Thymus (tissue), 11 donors: ENCODE measurements around the gene MIPOL1. TPM values are rescaled to one million over a fixed set of nuclear protein-coding genes. Genes with fewer than 3 reads are reported as not detected.
"Not testable (repeated sequence)": the region's sequence is repeated elsewhere in the genome, so short reads cannot be mapped to it uniquely, and the experiment has no call there.

Source experiments
- DNase-seq, 9 donors: peaks; one replicate each; pipeline ENCODE4 v3.0.0-alpha.2; 2013; ENCODE audit warnings: low spot score in 9 of 9, low read depth in 6 of 9, missing footprints in 1 of 9
- H3K27ac ChIP-seq, 2 donors: one replicate each; pipeline ENCODE4 v1.5.1; 2013; ENCODE audit warnings: control low read depth in 1 of 2, low read depth in 1 of 2, low read length in 1 of 2, mild to moderate bottlenecking in 1 of 2, moderate library complexity in 1 of 2
- H3K27me3 ChIP-seq, 2 donors: one replicate each; pipeline ENCODE4 v1.5.1; 2013; ENCODE audit warnings: low read length in 1 of 2; ENCODE audit not compliant: control insufficient read depth in 2 of 2, insufficient read depth in 1 of 2
- H3K36me3 ChIP-seq, 2 donors: one replicate each; pipeline ENCODE4 v1.5.1; 2013; ENCODE audit warnings: low read length in 1 of 2, mild to moderate bottlenecking in 1 of 2, moderate library complexity in 1 of 2; ENCODE audit not compliant: control insufficient read depth in 2 of 2, insufficient read depth in 2 of 2
- H3K4me1 ChIP-seq, 2 donors: one replicate each; pipeline ENCODE4 v1.5.1; 2013; ENCODE audit warnings: low read length in 2 of 2; ENCODE audit not compliant: control insufficient read depth in 2 of 2, insufficient read depth in 2 of 2
- H3K4me3 ChIP-seq, 2 donors: one replicate each; pipeline ENCODE4 v1.5.1; 2013; ENCODE audit warnings: low read length in 2 of 2, control low read depth in 1 of 2, mild to moderate bottlenecking in 1 of 2
- H3K9me3 ChIP-seq, 2 donors: one replicate each; pipeline ENCODE4 v1.5.1; 2013; ENCODE audit warnings: low read length in 1 of 2, mild to moderate bottlenecking in 1 of 2; ENCODE audit not compliant: control insufficient read depth in 2 of 2, insufficient read depth in 1 of 2
- WGBS: extraction: QIAGEN DNeasy Blood & Tissue Kit; methylation state at CpG from one replicate; pipeline ENCODE4 v1.1.7; 2013; 5-methylcytosine and 5-hydroxymethylcytosine counted together
- polyA plus RNA-seq: library from polyadenylated mRNA; stranded (reverse); fragments of 200-250 nt; gene quantifications from one replicate; pipeline ENCODE4 v1.2.3, GENCODE V29; 2013
- total RNA-seq: library from RNA; stranded (reverse); fragments of 120-200 nt; gene quantifications from one replicate; pipeline ENCODE4 v1.2.4, GENCODE V29; 2013
- donor health status: healthy.

The MIPOL1 gene
- total and polyA plus RNA-seq, 2 donors: 2.1 to 2.5 TPM

DNA sequence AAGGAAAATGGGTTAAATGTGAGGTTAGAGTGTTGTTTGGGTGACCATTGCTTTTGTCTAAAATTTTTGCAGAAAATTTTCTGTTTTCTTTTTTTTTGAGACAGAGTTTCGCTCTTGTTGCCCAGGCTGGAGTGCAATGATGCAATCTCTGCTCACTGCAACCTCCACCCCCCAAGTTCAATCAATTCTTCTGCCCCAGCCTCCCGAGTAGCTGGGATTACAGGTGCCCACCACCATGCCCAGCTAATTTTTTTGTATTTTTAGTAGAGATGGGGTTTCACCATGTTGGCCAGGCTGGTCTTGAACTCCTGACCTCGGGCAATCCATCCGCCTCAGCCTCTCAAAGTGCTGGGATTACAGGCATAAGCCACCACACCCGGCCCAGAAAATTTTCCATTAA is 130.2 kb downstream of the MIPOL1 start:
- not testable (repeated sequence) for H3K27me3 ChIP-seq, DNase-seq, H3K9me3 ChIP-seq, H3K27ac ChIP-seq, H3K36me3 ChIP-seq, H3K4me1 ChIP-seq, H3K4me3 ChIP-seq
- WGBS: 95% methylated on average over 5 of the region's 5 CpGs

DNA sequence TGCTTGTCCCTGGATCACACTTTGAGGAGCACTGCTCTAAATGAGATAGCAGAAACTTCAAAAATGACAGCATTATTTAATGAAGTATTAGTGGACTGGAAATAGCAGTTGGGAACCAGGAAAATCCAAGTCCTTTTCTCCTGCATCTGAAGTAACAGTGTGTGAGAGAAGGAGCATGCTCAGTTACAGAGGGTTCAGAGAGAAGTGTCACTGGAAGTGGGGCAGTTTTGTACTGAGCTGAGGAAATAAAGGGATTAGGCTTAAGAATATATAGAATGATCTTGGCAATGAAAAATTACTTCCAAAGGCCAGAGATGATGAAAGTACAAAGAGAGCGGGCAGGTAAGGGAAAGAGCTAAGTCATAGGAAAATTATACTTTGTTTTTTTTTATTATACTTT is 130.9 kb downstream of the MIPOL1 start:
- Histone ChIP-seq H3K27me3 (no peaks in the 10 kb centered on the region), H3K4me1 (no peaks in the 10 kb centered on the region), H3K4me3 (no peak overlapping the region), H3K9me3 (no peaks in the 10 kb centered on the region), H3K27ac (no peak overlapping the region), H3K36me3 (no peaks in the 10 kb centered on the region)
- WGBS: 96% methylated on average over 1 of the region's 1 CpG
- no peak for DNase-seq

- no peak overlapping the region for H3K27ac ChIP-seq
Measured at GRCh38 chr14:37329189-37330001, 131.7 kb downstream of the MIPOL1 start.

GRCh38 chr14:37330910-37331309 is 133.2 kb downstream of the MIPOL1 start:
- DNase-seq: no peak
- Histone ChIP-seq H3K27me3 (no peaks in the 10 kb centered on the region), H3K4me3 (no peak overlapping the region), H3K4me1 (no peaks in the 10 kb centered on the region), H3K27ac (no peak overlapping the region), H3K36me3 (no peaks in the 10 kb centered on the region), H3K9me3 (no peaks in the 10 kb centered on the region)

More at GRCh38 chr14:37329189-37330001, 131.7 kb downstream of the MIPOL1 start:
- no peaks in the 10 kb centered on the region for H3K36me3 ChIP-seq
- no peaks in the 10 kb centered on the region for H3K9me3 ChIP-seq
- H3K4me3 ChIP-seq: no peak overlapping the region
- DNase-seq: no peak
- no peaks in the 10 kb centered on the region for H3K27me3 ChIP-seq
- H3K4me1 ChIP-seq: no peaks in the 10 kb centered on the region
- WGBS: 91% methylated on average over 2 of the region's 2 CpGs

- H3K4me1 ChIP-seq: no peaks in the 10 kb centered on the region
- WGBS: 90% methylated on average over 4 of the region's 4 CpGs
Measured at GRCh38 chr14:37340353-37340752, 142.6 kb downstream of the MIPOL1 start.

DNA sequence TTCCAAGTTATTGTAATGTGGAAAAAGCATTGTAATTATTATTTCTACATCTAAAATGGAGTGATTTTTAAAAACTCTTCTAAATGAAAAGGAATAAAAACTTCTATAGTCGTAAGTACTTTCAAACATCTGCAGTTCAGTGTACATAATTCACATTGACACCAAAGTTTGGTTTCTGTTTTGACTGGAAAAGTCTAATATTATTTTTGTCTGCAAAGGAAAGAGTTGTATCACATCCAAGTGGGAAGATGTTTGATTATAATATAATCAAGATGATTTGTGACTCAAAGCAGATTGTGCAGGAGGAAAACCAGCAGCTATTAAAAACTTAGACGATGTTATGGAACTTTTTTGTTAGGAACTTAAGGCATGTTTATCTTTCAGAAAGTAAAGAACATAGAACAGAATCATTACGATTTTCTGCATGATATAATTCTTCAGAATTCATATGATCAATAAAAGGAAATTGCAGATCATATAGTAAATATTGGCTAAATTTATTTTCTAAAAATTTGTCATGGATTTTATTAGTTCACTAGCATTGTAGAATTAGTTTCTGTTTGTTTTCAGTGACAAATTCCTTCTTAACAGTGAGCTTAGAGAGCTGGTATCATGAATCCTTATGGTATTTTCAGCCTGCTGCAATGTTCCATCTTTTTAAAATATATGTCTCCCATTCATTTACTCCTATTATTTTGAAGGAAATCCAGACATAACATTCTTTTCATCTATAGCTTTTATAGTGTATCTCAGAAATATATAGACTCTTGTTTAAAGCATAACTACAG is 145.8 kb downstream of the MIPOL1 start:
- H3K4me3 ChIP-seq: no peak overlapping the region
- 91% methylated on average over 3 of the region's 3 CpGs for WGBS
- no peak overlapping the region for H3K27ac ChIP-seq
- no peaks in the 10 kb centered on the region for H3K27me3 ChIP-seq
- H3K36me3 ChIP-seq: no peaks in the 10 kb centered on the region
- no peaks in the 10 kb centered on the region for H3K9me3 ChIP-seq
- no peaks in the 10 kb centered on the region for H3K4me1 ChIP-seq
- no peak for DNase-seq

More at GRCh38 chr14:37340353-37340752, 142.6 kb downstream of the MIPOL1 start:
- Histone ChIP-seq H3K4me3 (no peak overlapping the region), H3K27me3 (no peaks in the 10 kb centered on the region), H3K9me3 (no peaks in the 10 kb centered on the region), H3K36me3 (no peaks in the 10 kb centered on the region), H3K27ac (no peak overlapping the region)
- DNase-seq: no peak

GRCh38 chr14:37363661-37364060 is 165.9 kb downstream of the MIPOL1 start:
- 96% methylated on average over 9 of the region's 9 CpGs for WGBS

DNA sequence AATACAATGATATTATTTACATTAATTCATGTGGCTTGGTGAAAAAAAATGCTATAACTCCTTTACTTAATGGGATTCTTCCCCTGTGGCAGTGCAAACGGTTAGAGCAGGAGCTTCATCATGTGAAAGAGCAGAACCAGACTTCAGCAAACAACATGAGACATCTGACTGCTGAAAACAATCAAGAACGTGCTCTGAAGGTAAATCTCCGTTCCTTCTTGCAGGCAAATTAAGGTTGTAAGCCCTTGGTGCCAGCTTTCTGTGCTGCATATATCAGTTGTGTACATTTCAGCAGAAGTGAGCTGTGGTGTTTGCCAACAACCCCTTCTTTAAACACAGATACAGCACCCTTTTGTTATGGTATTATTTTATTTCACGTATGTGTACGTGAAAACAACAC is 171.7 kb downstream of the MIPOL1 start:
- Histone ChIP-seq H3K27ac (no peak overlapping the region), H3K36me3 (no peaks in the 10 kb centered on the region), H3K4me3 (no peak overlapping the region), H3K9me3 (no peaks in the 10 kb centered on the region), H3K4me1 (no peaks in the 10 kb centered on the region), H3K27me3 (no peaks in the 10 kb centered on the region)
- WGBS: 66% methylated on average over 5 of the region's 5 CpGs
- DNase-seq: no peak

More at GRCh38 chr14:37363661-37364060, 165.9 kb downstream of the MIPOL1 start:
- Histone ChIP-seq H3K9me3 (peaks cover 0 to 7% of the 10 kb centered on the region in 2 donors), H3K4me1 (no peaks in the 10 kb centered on the region), H3K36me3 (no peaks in the 10 kb centered on the region), H3K4me3 (no peak overlapping the region), H3K27ac (no peak overlapping the region), H3K27me3 (no peaks in the 10 kb centered on the region)
- no peak for DNase-seq

GRCh38 chr14:37375566-37375965 is 177.8 kb downstream of the MIPOL1 start:
- no peak for DNase-seq
- H3K36me3 ChIP-seq: no peaks in the 10 kb centered on the region
- no peaks in the 10 kb centered on the region for H3K4me1 ChIP-seq
- no peak overlapping the region for H3K4me3 ChIP-seq
- H3K27ac ChIP-seq: no peak overlapping the region
- no peaks in the 10 kb centered on the region for H3K27me3 ChIP-seq
- no peaks in the 10 kb centered on the region for H3K9me3 ChIP-seq
